HK-2 (cell line): ENCODE results near the gene CDC14B.
A peak's percentile ranks its signal among the peaks of the same experiment; 100 is the strongest.
"Not testable (repeated sequence)": the region's sequence is repeated elsewhere in the genome, so short reads cannot be mapped to it uniquely, and the experiment has no call there.

Source experiments
- DNase-seq: peaks from one replicate; pipeline ENCODE4 v3.0.0-alpha.2; 2018; ENCODE audit not compliant: unreplicated experiment

The CDC14B gene

GRCh38 chr9:96626912-96627311, 7.3 kb upstream of the CDC14B start:
- DNase-seq = no peak

- DNase-seq = no peak
Measured at GRCh38 chr9:96621618-96622017, 2.0 kb upstream of the CDC14B start.

- no peak for DNase-seq
Measured at GRCh38 chr9:96620832-96621269, 1.2 kb upstream of the CDC14B start.

- DNase-seq = no peak
Measured at GRCh38 chr9:96620181-96620514, 505 bp upstream of the CDC14B start.

- no peak for DNase-seq
Measured at GRCh38 chr9:96619124-96619465, 548 bp downstream of the CDC14B start.

- DNase-seq = peak; percentile 69
Measured at GRCh38 chr9:96618209-96619123, 1.2 kb downstream of the CDC14B start.

GRCh38 chr9:96617439-96618185, 2.0 kb downstream of the CDC14B start:
- DNase-seq = no peak

- DNase-seq = no peak
Measured at GRCh38 chr9:96616817-96617438, 2.7 kb downstream of the CDC14B start.

- DNase-seq = no peak
Measured at GRCh38 chr9:96615411-96615810, 4.2 kb downstream of the CDC14B start.

- not testable (repeated sequence) for DNase-seq
Measured at GRCh38 chr9:96614664-96615063, 5.0 kb downstream of the CDC14B start.

GRCh38 chr9:96612966-96613589, 6.6 kb downstream of the CDC14B start:
- no peak for DNase-seq

- DNase-seq = peak; percentile 25
Measured at GRCh38 chr9:96612105-96612965, 7.3 kb downstream of the CDC14B start.

- DNase-seq = no peak
Measured at GRCh38 chr9:96611302-96611701, 8.3 kb downstream of the CDC14B start.

GRCh38 chr9:96609732-96610131, 9.9 kb downstream of the CDC14B start:
- DNase-seq = no peak

- no peak for DNase-seq
Measured at GRCh38 chr9:96607971-96608370, 11.7 kb downstream of the CDC14B start.

- no peak for DNase-seq
Measured at GRCh38 chr9:96605328-96605727, 14.3 kb downstream of the CDC14B start.

GRCh38 chr9:96604004-96604319, 15.7 kb downstream of the CDC14B start:
- DNase-seq = no peak

GRCh38 chr9:96603305-96604003, 16.2 kb downstream of the CDC14B start:
- no peak for DNase-seq

- no peak for DNase-seq
Measured at GRCh38 chr9:96599298-96599697, 20.3 kb downstream of the CDC14B start.

- DNase-seq = no peak
Measured at GRCh38 chr9:96596601-96597111, 23.0 kb downstream of the CDC14B start.
